WERI-Rb-1 (cell line): ENCODE measurements around the gene LCT.
"Not testable (repeated sequence)": the region's sequence is repeated elsewhere in the genome, so short reads cannot be mapped to it uniquely, and the experiment has no call there.

ENCODE experiments used
- DNase-seq: peaks from one replicate; pipeline ENCODE4 v3.0.0-alpha.2; 2020
- H3K27ac ChIP-seq: fragments of 250-450 bp; sonication (Bioruptor Pico); 2 replicates; pipeline ENCODE4 v1.5.1; 2020; ENCODE audit warnings: mild to moderate bottlenecking, moderate library complexity
- H3K27me3 ChIP-seq: fragments of 250-450 bp; sonication (Bioruptor Pico); 2 replicates; pipeline ENCODE4 v1.5.1; 2021; ENCODE audit warnings: mild to moderate bottlenecking, low read depth, moderate library complexity; ENCODE audit not compliant: insufficient read depth, severe bottlenecking
- H3K36me3 ChIP-seq: fragments of 250-450 bp; sonication (Bioruptor Pico); 2 replicates; pipeline ENCODE4 v1.5.1; 2020; ENCODE audit warnings: mild to moderate bottlenecking, moderate library complexity
- H3K4me3 ChIP-seq: 2 replicates; pipeline ENCODE4 v1.5.1; 2011; ENCODE audit warnings: low read depth, mild to moderate bottlenecking, control low read depth, low read length
- H3K9me3 ChIP-seq: fragments of 250-450 bp; sonication (Bioruptor Pico); 2 replicates; pipeline ENCODE4 v1.5.1; 2021; ENCODE audit warnings: mild to moderate bottlenecking, moderate library complexity; ENCODE audit not compliant: severe bottlenecking
- CTCF ChIP-seq: IDR thresholded peaks from 2 replicates; pipeline ENCODE4 v1.5.1; 2011; ENCODE audit warnings: low read depth, mild to moderate bottlenecking, control low read depth, inconsistent platforms, low read length

LCT gene

GRCh38 chr2:135798762-135799161, 38.2 kb downstream of the LCT start:
- H3K36me3 ChIP-seq = no peaks in the 10 kb centered on the region
- peaks cover 16% of the 10 kb centered on the region for H3K9me3 ChIP-seq
- DNase-seq = no peak
- no peak overlapping the region for H3K27ac ChIP-seq
- H3K27me3 ChIP-seq = no peaks in the 10 kb centered on the region
- TF ChIP-seq CTCF = peak; percentile 43; the same call in 1 of the 2 replicates
- no peak overlapping the region for H3K4me3 ChIP-seq

- DNase-seq = no peak
- no peak for TF ChIP-seq CTCF
- Histone ChIP-seq H3K27ac (peak overlapping the region; percentile 32; the same call in 1 of the 2 replicates), H3K27me3 (no peaks in the 10 kb centered on the region), H3K36me3 (no peaks in the 10 kb centered on the region), H3K4me3 (no peak overlapping the region), H3K9me3 (peaks cover 16% of the 10 kb centered on the region)
These were observed 38.7 kb downstream of the LCT start for GRCh38 chr2:135798275-135798705.

- peak; percentile 96 for TF ChIP-seq CTCF
- DNase-seq = peak; percentile 84
- no peaks in the 10 kb centered on the region for H3K36me3 ChIP-seq
- no peaks in the 10 kb centered on the region for H3K27me3 ChIP-seq
- H3K9me3 ChIP-seq = peaks cover 16% of the 10 kb centered on the region
- H3K27ac ChIP-seq = peak overlapping the region; percentile 32; the same call in 1 of the 2 replicates
- H3K4me3 ChIP-seq = no peak overlapping the region
These were observed 39.3 kb downstream of the LCT start for GRCh38 chr2:135797497-135798274.

GRCh38 chr2:135796606-135797005, 40.4 kb downstream of the LCT start:
- Histone ChIP-seq H3K9me3 (peaks cover 18% of the 10 kb centered on the region), H3K4me3 (no peak overlapping the region), H3K27me3 (no peaks in the 10 kb centered on the region), H3K27ac (no peak overlapping the region), H3K36me3 (no peaks in the 10 kb centered on the region)
- no peak for DNase-seq
- TF ChIP-seq CTCF = no peak

GRCh38 chr2:135795641-135796040, 41.3 kb downstream of the LCT start:
- H3K27me3 ChIP-seq, H3K27ac ChIP-seq, H3K36me3 ChIP-seq, DNase-seq, H3K4me3 ChIP-seq: not testable (repeated sequence)
- H3K9me3 ChIP-seq = peaks cover 13% of the 10 kb centered on the region
- TF ChIP-seq CTCF = 0 out of 2 replicates have a peak, but pooled peaks have one; percentile 13
